GM18951 (cell line): ENCODE data around the gene UNCX.
"Not testable (repeated sequence)": the region's sequence is repeated elsewhere in the genome, so short reads cannot be mapped to it uniquely, and the experiment has no call there.

Experiments used
- POLR2A ChIP-seq: IDR thresholded peaks from 4 replicates; pipeline ENCODE4 v1.6.1; 2011; ENCODE audit warnings: mild to moderate bottlenecking; ENCODE audit not compliant: insufficient read length, insufficient read depth; ENCODE audit errors: extremely low read depth
- in situ Hi-C: fragments of 300-500 bp; cut with MboI; formaldehyde crosslinking; loops from one replicate; pipeline ENCODE4 v1.12.0; 2022; ENCODE audit warnings: low sequenced_read_pairs, mixed read lengths, inconsistent platforms; ENCODE audit not compliant: unreplicated experiment

The UNCX gene

GRCh38 chr7:1209097-1209496 is 23.6 kb upstream of the UNCX start:
- in situ Hi-C loops = no loop called here
- no peak for TF ChIP-seq POLR2A

GRCh38 chr7:1210321-1210978 is 22.2 kb upstream of the UNCX start:
- in situ Hi-C loops = no loop called here
- no peak for TF ChIP-seq POLR2A

- no peak for TF ChIP-seq POLR2A
- in situ Hi-C loops = no loop called here
These were observed 21.6 kb upstream of the UNCX start for GRCh38 chr7:1210979-1211608.

- TF ChIP-seq POLR2A = no peak
- in situ Hi-C loops = no loop called here
These were observed 21.1 kb upstream of the UNCX start for GRCh38 chr7:1211611-1212010.

GRCh38 chr7:1212025-1212424 is 20.6 kb upstream of the UNCX start:
- in situ Hi-C loops = not testable (repeated sequence)

- no peak for TF ChIP-seq POLR2A
- in situ Hi-C loops = no loop called here
These were observed 18.2 kb upstream of the UNCX start for GRCh38 chr7:1214516-1214915.

- in situ Hi-C loops = no loop called here
- TF ChIP-seq POLR2A = no peak
These were observed 14.0 kb upstream of the UNCX start for GRCh38 chr7:1218541-1219165.

GRCh38 chr7:1219498-1219897 is 13.2 kb upstream of the UNCX start:
- TF ChIP-seq POLR2A = no peak
- in situ Hi-C loops = no loop called here

- TF ChIP-seq POLR2A = no peak
- in situ Hi-C loops = no loop called here
These were observed 12.5 kb upstream of the UNCX start for GRCh38 chr7:1220000-1220726.

GRCh38 chr7:1220977-1221745 is 11.5 kb upstream of the UNCX start:
- in situ Hi-C loops = no loop called here
- no peak for TF ChIP-seq POLR2A

- no peak for TF ChIP-seq POLR2A
- in situ Hi-C loops = no loop called here
These were observed 9.3 kb upstream of the UNCX start for GRCh38 chr7:1223196-1223981.

- TF ChIP-seq POLR2A = no peak
- in situ Hi-C loops = no loop called here
These were observed 8.5 kb upstream of the UNCX start for GRCh38 chr7:1224086-1224716.
